ENCODE measurements around the gene ANKS1B.

ANKS1B gene

GRCh38 chr12:99960311-99960710 lies 24.4 kb downstream of the ANKS1B start:
- no peak for DNase-seq (ENCODE audit: low read depth in 2 of 2, low spot score in 1 of 2)

GRCh38 chr12:99959549-99960170 lies 25.1 kb downstream of the ANKS1B start:
- DNase-seq (ENCODE audit: low read depth in 2 of 2, low spot score in 1 of 2): no peak

DNA sequence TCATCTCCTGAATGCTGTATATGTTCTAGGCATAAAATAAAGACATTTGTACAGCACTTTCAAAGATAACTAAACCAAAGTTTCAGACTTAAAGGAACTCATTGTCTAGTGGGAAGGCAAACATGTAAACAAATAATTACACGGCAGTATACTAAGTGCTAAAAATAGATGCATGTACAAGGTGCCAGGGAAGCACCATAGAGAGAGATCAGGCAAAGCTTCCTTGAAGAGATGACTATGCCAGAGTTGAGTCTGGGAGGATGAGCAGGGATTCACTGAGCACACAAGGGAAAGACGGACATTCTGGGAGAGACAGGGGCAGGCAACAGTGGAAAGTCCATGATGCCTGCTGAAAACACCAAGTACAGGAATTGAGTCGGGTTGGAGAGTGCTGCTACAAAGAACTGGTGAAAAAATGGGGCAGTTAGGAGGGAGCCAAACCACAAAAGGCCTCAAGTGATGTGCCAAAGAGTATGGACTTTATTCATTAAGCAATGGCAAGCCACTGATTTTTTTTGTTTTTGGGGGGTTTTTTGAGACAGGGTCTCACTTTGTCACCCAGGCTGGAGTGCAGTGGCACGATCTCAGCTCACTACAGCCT lies 26.8 kb downstream of the ANKS1B start:
- DNase-seq (ENCODE audit: low read depth in 2 of 2, low spot score in 1 of 2): no peak

DNA sequence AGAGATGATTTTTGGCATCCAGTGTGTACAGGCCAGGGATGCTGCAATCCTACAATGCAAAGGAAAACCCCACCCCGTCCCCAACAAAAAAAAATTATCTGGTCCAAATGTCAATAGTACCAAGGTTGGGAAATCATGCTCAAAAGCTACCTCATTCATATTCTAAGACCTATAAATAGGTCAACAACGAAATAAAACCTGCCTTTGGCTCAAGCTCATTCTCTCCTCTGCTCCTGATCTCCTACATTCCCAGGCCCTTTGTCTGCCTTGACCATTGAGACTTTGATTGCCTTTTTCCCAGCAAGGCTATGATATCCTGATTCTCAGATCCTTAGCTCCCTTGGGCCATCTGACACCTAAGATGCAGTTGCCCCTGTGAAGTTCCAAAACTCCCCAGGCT lies 30.0 kb downstream of the ANKS1B start:
- no peak for DNase-seq (ENCODE audit: low read depth in 2 of 2, low spot score in 1 of 2)

GRCh38 chr12:99948370-99948769 lies 36.4 kb downstream of the ANKS1B start:
- no peak for DNase-seq (ENCODE audit: low read depth in 2 of 2, low spot score in 1 of 2)

DNA sequence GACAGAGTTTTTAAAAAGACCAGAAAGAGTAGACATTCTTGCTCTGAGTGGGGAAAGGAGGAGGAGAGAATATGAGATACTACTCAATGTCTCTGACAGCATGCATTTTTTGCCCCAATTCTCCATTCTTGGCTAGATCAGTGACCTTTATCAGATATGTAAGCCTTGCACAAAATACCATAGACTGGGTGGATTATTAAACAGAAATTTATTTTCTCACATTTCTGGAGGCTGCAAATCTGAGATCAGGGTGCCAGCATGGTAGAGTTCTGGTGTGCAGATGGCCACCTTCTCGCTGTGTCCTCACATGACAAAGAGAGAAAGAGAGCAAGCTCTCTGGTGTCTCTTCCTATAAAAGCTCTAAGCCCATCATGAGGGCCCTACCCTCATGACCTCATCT lies 38.6 kb downstream of the ANKS1B start:
- DNase-seq (ENCODE audit: low read depth in 2 of 2, low spot score in 1 of 2): no peak

GRCh38 chr12:99935608-99936007 lies 49.1 kb downstream of the ANKS1B start:
- DNase-seq (ENCODE audit: low read depth in 2 of 2, low spot score in 1 of 2): no peak

- no peak for DNase-seq (ENCODE audit: low read depth in 2 of 2, low spot score in 1 of 2)
Measured at GRCh38 chr12:99926511-99927169, 58.1 kb downstream of the ANKS1B start.

DNA sequence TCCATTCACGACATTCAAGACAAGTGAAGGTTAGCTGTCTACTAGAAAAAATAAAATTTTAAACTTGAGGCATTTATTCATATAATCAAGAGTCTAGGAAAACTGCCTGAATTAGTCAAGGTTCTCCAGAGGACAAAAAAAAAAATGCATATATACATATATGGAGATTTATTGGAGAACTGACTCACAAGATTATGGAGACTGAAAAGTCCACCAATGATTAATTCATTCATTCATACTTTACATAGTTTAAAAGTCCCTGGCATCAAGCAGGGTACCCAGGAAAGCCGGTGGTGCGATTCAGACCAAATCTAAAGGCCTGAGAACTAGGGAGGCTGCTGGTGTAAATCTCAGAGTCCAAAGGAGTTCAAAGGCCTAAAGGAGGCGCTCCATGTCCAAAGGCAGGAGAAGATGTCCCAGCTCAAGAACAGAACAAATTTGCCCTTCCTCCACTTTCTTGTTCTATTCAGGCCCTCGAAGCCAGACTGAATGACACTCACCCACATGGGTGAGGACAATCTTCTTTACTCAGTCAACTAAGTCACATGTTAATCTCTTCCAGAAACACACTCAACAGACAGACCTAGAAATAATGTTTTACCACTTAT lies 64.3 kb downstream of the ANKS1B start:
- DNase-seq (ENCODE audit: low read depth in 2 of 2, low spot score in 1 of 2): no peak

DNA sequence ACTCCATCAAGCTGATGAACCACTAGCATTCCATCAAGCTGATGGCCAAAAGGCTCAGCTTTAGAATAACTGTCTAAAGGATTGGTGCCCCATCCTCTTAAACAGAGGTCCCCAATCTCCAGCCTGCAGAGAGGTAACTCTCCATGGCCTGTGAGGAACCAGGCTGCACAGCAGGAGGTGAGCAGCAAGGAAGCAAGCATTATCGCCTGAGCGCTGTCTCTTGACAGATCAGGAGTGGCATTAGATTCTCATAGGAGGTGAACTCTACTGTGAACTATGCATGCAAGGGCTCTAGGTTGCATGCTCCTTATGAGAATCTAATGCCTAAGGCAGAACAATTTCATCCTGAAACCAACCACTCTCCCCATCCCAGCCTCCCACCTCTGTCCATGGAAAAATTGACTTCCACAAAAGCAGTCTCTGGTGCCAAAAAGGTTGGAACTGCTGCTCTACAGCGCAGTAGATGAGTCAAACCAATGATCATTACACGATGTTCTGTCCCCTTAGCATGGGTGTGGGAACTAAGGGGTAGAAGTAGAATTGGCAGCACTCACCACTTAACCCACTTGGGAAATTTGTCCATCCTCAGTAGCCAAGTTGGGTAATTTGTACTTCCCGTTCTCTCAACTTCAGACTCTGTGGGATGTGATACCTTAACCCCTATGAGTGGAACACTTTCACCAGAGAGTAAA lies 66.9 kb downstream of the ANKS1B start:
- no peak for DNase-seq (ENCODE audit: low read depth in 2 of 2, low spot score in 1 of 2)

DNA sequence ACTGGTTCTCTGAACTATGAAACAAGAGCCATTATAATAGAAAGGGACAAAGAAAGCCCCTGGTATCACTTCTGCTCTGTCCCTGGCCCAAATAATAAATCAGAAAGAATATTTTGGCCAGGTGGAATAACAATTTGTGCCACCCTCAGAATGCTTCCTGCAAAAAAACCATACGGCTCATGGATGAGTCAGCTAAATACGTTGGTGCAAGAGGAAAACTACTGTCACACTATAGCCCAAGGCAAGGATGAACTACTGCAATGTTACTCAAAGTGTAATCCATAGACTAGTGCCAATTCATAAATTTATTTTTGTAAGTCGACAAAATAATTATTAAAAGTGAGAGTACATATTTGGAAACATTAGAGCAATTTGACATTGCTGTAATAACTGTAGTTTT lies 68.2 kb downstream of the ANKS1B start:
- no peak for DNase-seq (ENCODE audit: low read depth in 2 of 2, low spot score in 1 of 2)

GRCh38 chr12:99915251-99916082 lies 69.3 kb downstream of the ANKS1B start:
- no peak for DNase-seq (ENCODE audit: low read depth in 2 of 2, low spot score in 1 of 2)

- DNase-seq (ENCODE audit: low read depth in 2 of 2, low spot score in 1 of 2): no peak
Measured at GRCh38 chr12:99914206-99914605, 70.5 kb downstream of the ANKS1B start.

DNA sequence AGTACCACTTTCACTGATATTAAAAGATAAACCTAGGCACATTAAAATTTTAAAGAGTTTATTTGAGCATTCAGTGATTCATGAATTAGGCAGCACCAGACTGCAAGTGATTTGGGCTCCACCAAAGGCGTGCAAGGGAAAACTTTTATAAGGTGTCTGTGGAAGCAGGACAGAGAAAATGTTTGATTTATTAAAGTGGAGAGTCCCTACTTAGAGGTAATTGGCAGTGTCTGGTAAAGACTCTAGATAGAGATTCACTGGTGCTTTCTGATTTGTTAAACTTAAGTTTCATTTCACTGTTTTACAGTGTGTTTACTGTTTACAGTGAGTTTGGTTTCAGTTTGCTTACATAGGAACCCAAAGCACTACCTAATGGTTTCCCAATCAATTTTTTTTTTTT lies 72.8 kb downstream of the ANKS1B start:
- no peak for DNase-seq (ENCODE audit: low read depth in 2 of 2, low spot score in 1 of 2)

DNA sequence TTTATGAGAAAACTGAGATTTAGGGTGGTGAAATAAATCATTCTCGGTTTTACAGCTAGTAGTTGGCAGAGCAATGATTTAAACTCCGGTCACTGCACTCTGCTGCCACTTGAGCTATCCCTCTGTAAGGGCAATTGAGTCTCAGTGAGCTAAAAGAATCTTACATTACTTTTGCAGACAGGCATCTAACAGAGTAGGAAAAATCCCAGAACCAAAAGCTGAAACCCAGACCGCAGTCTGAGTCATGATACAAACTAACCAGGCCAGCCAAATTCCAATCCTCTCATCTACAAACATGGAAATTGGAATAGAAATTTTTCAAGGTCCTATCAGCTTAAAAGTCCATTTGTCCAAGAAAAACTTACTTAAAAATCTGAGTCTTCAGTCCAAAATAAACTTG lies 73.7 kb downstream of the ANKS1B start:
- DNase-seq (ENCODE audit: low read depth in 2 of 2, low spot score in 1 of 2): no peak

- DNase-seq (ENCODE audit: low read depth in 2 of 2, low spot score in 1 of 2): no peak
Measured at GRCh38 chr12:99910342-99910741, 74.4 kb downstream of the ANKS1B start.

GRCh38 chr12:99906786-99907579 lies 77.8 kb downstream of the ANKS1B start:
- no peak for DNase-seq (ENCODE audit: low read depth in 2 of 2, low spot score in 1 of 2)

DNA sequence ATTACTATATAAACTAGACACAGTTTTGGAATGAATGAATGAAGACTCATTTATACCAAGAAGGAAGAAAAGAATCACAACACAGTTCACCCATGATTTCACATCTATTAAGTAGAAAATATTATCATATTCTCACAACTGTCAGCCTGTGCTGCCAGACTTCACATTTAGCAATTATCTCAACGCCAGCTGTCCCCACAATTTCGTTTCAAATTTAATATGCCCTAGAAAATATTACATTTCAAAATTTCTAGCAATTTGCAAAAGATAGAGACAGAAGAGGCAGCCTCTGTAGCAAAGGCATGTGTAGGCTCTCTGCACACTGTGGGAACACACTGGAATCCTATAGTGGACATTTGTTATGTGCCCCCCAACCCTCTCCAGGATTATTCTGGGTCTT lies 83.6 kb downstream of the ANKS1B start:
- DNase-seq (ENCODE audit: low read depth in 2 of 2, low spot score in 1 of 2): no peak

DNA sequence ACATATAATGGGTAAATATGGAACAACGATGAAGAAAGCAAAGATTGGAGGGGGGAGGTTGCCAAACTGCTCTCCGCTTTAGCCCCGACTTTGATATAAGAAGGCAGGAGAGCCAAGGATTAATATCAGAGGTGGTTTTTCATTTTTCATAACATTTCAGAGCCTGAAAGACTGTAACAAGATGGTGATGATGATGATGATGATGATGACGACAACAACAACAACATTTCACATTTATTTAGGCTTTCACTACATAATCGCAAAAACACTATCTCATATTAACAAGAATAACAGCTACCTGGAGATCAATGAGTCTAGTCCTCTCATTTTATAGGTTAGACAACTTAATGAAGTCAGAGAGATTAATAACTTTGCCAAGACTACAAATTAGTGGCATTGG lies 86.1 kb downstream of the ANKS1B start:
- DNase-seq (ENCODE audit: low read depth in 2 of 2, low spot score in 1 of 2): no peak

- no peak for DNase-seq (ENCODE audit: low read depth in 2 of 2, low spot score in 1 of 2)
Measured at GRCh38 chr12:99879439-99879838, 105.3 kb downstream of the ANKS1B start.

All from stimulated activated CD8-positive, alpha-beta memory T cell treated with anti-CD3 and anti-CD28 coated beads, Interleukin-4, amount 100 ng/mL, for 1 hour (primary cell).